ENCODE results near the gene SSTR5.

Gene SSTR5

DNA sequence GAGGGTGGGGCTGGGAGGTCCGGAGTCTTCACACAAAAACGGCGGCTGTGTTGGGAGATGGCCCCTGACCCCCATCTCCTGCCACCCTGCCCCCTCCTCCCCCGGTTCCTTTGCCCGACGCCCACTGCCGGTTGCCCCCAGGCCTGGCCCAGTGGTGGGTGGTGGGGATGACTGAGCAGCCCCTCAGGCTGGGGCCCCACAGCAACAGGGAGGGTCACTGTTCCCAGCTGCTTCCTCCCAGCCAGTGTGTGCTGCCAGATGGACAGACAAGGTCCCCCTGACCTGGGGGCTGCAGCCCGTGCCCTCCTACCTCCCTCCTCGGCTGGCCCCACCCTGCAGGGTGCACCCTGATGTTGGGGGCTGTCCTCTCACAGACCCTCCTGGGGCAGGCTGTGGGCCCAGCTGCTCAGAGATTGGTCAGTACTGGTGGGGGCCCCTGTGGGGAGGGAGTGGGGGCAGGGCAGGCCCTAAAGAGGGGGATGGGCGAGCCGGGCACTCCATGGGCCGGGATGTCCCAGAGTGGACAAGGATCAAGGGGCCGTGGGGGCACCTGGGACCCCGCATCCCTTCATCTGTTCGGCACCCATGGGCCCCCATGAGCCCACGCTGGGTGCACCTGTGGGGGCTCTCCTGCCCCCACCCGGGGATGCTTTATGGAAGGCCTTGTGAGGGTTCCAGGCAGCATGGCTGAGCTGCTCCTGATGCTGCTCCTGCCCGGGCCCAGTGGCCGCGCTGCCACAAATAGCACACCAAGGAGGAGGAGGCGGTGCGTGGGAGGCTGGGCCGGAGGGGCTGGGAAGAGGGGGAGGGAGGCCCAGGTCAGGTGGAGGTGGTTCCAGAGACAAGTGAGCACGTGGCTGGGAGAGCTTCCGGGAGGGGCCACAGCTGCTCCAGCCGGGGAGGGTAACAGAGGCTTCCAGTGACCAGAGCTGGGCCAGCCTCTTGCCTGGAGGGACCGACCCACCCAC lies 18.4 kb downstream of the SSTR5 start:
- TF ChIP-seq TAF1 (IDR thresholded peaks at IDR 0.05; ENCODE audit: borderline replicate concordance, insufficient read depth, low read length) (no peak), SIN3A (IDR thresholded peaks at IDR 0.05; ENCODE audit: borderline replicate concordance, insufficient read depth, low read length) (no peak), FOXP2 (optimal IDR thresholded peaks at IDR 0.05; ENCODE audit: borderline replicate concordance, extremely low read depth, extremely low read length, insufficient read depth) (no peak), POLR2AphosphoS5 (IDR thresholded peaks at IDR 0.05; ENCODE audit: low read depth, low read length) (no peak)
- TF ChIP-seq, protein P1, sequence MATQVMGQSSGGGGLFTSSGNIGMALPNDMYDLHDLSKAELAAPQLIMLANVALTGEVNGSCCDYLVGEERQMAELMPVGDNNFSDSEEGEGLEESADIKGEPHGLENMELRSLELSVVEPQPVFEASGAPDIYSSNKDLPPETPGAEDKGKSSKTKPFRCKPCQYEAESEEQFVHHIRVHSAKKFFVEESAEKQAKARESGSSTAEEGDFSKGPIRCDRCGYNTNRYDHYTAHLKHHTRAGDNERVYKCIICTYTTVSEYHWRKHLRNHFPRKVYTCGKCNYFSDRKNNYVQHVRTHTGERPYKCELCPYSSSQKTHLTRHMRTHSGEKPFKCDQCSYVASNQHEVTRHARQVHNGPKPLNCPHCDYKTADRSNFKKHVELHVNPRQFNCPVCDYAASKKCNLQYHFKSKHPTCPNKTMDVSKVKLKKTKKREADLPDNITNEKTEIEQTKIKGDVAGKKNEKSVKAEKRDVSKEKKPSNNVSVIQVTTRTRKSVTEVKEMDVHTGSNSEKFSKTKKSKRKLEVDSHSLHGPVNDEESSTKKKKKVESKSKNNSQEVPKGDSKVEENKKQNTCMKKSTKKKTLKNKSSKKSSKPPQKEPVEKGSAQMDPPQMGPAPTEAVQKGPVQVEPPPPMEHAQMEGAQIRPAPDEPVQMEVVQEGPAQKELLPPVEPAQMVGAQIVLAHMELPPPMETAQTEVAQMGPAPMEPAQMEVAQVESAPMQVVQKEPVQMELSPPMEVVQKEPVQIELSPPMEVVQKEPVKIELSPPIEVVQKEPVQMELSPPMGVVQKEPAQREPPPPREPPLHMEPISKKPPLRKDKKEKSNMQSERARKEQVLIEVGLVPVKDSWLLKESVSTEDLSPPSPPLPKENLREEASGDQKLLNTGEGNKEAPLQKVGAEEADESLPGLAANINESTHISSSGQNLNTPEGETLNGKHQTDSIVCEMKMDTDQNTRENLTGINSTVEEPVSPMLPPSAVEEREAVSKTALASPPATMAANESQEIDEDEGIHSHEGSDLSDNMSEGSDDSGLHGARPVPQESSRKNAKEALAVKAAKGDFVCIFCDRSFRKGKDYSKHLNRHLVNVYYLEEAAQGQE (IDR thresholded peaks at IDR 0.05; ENCODE audit: insufficient read depth in 1 of 2, low read depth in 2 of 2, low read length in 2 of 2), result no peak

DNA sequence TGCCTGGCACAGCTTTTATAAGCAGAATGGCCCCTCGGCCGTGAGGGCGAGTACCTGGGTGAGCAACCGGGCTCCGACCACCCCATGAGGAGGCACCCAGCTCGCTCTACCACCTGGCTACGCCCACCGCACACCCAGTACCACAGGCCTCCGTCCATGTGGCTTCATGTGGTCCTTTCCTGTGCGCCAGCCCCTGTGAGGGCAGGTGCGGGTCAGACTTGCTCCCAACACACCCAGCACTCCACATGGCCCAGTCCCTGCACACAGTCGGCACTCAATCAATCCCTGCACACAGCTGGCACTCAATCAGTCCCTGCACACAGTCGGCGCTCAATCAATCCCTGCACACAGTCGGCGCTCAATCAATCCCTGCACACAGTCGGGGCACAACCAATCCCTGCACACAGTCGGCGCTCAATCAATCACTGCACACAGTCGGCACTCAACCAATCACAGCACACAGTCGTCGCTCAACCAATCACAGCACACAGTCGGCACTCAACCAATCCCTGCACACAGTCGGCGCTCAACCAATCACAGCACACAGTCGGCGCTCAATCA lies 19.5 kb downstream of the SSTR5 start:
- TF ChIP-seq SIN3A (IDR thresholded peaks at IDR 0.05; ENCODE audit: borderline replicate concordance, insufficient read depth, low read length) (no peak), FOXP2 (optimal IDR thresholded peaks at IDR 0.05; ENCODE audit: borderline replicate concordance, extremely low read depth, extremely low read length, insufficient read depth) (no peak), POLR2AphosphoS5 (IDR thresholded peaks at IDR 0.05; ENCODE audit: low read depth, low read length) (no peak), TAF1 (IDR thresholded peaks at IDR 0.05; ENCODE audit: borderline replicate concordance, insufficient read depth, low read length) (no peak)
- TF ChIP-seq, protein P1 (IDR thresholded peaks at IDR 0.05; ENCODE audit: insufficient read depth in 1 of 2, low read depth in 2 of 2, low read length in 2 of 2), result no peak

DNA sequence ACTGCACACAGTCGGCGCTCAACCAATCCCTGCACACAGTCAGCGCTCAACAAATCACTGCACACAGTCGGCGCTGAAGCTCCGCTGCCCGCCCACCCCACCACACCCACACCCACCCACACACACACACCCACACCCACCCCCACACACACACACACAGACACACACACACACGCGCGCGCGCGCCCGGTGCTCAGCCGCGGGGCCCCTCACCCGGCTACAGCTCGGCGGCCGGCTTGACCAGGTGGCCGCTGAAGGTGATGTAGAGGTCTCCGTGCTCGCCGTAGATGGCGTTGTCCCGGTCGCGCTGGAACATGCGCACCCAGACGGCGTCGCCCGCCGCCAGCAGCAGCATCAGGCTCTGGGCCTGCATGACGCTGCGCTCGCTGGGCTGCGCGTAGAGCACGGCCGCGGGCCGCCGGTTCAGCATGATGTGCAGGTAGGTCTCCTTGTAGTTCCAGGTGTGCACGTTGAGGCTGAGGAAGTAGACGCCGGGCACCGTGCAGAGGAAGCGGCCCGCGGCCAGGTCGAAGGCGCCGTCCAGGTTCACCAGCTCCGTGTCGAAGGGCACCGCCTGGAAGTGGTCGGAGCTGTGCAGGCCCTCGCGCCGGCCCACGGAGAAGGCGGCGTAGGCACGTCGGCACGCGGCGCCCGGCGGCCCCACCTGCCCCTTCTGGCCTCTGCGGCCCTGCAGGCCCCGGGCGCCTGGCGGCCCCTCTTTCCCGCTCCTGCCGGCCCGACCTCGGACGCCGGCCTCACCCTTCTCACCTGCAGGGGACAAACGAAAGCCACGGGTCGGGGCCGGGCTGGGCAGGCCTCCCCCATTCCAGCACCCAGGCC lies 21.0 kb downstream of the SSTR5 start:
- TF ChIP-seq FOXP2 (optimal IDR thresholded peaks at IDR 0.05; ENCODE audit: borderline replicate concordance, extremely low read depth, extremely low read length, insufficient read depth) (no peak), SIN3A (IDR thresholded peaks at IDR 0.05; ENCODE audit: borderline replicate concordance, insufficient read depth, low read length) (no peak), POLR2AphosphoS5 (IDR thresholded peaks at IDR 0.05; ENCODE audit: low read depth, low read length) (no peak), TAF1 (IDR thresholded peaks at IDR 0.05; ENCODE audit: borderline replicate concordance, insufficient read depth, low read length) (no peak)
- TF ChIP-seq, protein P1 (IDR thresholded peaks at IDR 0.05; ENCODE audit: insufficient read depth in 1 of 2, low read depth in 2 of 2, low read length in 2 of 2), result no peak

DNA sequence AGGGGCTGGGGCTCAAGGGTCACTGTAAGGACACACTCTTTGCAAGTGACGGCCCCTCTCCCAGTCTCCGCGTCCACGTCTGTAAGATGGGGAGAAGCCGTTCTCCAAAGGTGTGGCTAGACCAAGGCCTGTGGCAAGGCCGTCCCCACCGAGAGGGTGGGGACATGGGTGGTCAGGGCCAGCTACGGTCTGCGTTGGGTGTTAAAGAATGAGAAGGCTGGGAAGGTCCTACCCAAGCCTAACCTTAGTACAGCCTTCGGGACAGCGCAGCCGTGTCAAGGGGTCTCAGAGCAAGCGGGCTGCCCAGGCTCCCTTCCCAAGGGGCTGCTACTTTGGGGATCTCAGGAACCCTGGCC lies 21.6 kb downstream of the SSTR5 start:
- TF ChIP-seq, protein P1 (IDR thresholded peaks at IDR 0.05; ENCODE audit: insufficient read depth in 1 of 2, low read depth in 2 of 2, low read length in 2 of 2), result no peak
- TF ChIP-seq POLR2AphosphoS5 (IDR thresholded peaks at IDR 0.05; ENCODE audit: low read depth, low read length) (no peak), FOXP2 (optimal IDR thresholded peaks at IDR 0.05; ENCODE audit: borderline replicate concordance, extremely low read depth, extremely low read length, insufficient read depth) (no peak), SIN3A (IDR thresholded peaks at IDR 0.05; ENCODE audit: borderline replicate concordance, insufficient read depth, low read length) (no peak), TAF1 (IDR thresholded peaks at IDR 0.05; ENCODE audit: borderline replicate concordance, insufficient read depth, low read length) (no peak)

Measured in PFSK-1 (cell line).